GM21390 (cell line): ENCODE data around the gene ACSL1.
"Not testable (repeated sequence)": the region's sequence is repeated elsewhere in the genome, so short reads cannot be mapped to it uniquely, and the experiment has no call there.

Experiments used
- ATAC-seq: cut with Tn5 transposase; IDR thresholded peaks from one replicate; pipeline ENCODE4 v1.9.1; 2021; ENCODE audit not compliant: unreplicated experiment

The ACSL1 gene

DNA sequence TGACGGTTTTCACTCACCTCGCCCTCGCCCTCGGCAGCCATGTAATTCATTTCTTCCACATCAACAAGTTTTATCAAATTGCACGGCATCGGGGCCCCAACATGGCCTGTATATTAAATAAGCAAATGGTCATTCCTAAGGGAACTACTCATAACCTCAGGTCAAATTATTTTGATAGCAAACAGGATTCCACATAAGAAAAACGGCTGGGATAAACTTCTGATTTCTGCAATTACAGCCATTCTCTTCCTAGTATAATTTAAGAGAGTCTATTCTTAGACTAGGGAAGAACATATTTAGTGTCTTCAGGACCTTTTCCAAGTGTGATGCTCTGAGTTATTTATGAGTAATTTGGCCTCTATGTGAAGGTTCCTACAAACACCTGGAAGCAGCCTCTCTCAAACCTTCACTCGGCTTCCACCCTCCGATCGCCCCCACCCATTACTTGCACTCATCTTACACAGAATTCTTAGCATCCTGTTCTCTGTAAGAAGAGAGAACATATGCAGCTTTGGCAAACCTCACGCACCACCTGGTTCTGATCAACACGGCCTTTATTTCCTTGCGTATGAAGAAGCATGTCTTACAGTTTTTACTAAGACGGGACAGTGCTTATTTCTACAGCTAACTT is 62.5 kb downstream of the ACSL1 start:
- ATAC-seq, result no peak

DNA sequence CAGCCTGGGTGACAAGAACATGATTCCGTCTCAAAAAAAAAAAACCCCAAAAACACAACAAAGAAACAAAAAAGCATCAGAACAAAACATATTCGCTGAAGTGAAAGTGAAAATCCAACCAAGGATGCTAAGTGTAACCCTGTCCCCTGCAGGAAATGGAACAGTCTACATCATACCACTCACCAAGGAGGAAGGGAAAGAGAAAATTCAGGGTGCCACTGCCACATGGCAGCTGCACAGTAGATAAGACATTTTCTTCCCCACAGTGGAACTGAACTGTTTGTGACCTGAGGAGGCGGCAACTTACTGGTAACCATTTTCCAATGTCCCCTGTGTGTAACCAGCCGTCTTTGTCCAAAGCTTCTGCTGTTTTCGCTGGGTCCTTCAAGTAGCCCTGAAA is 63.7 kb downstream of the ACSL1 start:
- peak; percentile 92 for ATAC-seq

DNA sequence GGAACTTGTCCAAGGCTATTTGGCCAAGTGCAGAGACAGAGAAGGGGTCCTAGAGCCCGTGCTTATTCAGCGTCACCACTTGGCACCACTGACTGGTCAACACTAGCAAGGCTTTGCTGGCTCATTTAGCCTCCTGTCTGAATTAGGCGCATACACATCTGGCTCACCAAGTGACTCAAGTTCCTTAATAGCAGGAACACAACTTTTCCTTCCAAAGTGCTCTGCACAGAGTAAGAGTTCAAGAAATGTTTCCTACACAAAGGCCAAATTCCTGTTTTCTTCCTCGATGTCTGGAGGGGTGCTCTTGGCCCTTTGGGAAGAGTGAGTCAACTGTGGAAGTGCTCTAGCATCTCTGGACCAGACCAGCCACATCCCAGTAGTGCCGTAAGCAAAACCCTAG is 65.1 kb downstream of the ACSL1 start:
- ATAC-seq, result no peak

DNA sequence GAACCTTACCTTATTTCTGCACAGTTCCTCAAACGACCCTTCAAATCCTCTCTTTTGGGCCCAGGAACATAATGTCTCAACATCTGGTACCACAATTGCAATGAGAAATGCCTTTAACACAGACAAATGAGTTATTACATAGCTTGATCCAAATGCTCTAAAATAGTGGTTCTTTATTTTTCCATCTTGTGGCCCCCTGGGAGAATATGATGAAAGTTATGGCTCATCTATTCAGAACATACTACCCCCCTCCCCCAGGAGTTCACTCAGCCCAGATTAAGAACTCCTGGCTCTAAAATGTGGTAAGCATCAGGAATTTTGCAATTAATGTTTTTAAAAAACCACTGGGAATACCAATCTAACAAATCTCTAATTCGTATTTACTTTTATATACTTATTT is 68.0 kb downstream of the ACSL1 start:
- ATAC-seq, result no peak

DNA sequence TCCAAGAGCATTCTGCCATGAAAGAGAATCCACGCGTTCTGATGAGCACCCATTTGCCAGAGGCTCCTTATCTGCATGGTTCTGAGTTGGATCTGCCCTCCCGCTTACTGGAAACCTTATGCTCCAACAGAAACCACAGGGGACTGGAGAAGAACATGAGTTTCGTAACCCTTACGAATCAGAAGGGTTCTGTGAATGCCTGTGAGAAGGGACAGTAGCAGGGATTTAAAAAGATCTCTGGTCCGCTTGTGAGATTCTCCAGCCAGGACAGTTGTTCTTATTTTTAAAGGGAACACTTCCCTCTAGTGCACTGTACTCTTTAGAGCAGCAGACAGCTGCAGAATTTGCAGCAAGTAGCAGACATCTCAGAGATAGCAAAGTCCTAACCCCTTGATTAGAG is 69.4 kb downstream of the ACSL1 start:
- no peak for ATAC-seq

DNA sequence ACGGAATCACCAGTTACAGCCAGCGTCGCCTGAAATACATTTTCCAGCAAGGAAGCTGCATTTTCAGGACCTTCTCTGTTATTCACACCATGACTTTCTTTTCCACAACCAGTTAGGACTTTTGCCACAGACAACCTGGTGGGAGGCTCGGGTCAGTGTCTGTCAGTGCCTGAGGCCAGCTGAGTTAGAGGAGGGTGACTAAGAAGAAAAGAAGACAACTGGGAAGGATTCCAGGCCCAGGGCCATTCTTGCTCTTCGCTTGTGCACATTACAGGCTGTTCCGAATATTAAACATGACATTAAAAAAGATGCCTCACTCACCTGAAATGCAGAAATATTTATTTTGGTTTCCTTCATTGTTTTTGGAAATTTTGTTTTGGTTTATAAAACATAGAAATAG is 70.5 kb downstream of the ACSL1 start:
- ATAC-seq, result no peak

DNA sequence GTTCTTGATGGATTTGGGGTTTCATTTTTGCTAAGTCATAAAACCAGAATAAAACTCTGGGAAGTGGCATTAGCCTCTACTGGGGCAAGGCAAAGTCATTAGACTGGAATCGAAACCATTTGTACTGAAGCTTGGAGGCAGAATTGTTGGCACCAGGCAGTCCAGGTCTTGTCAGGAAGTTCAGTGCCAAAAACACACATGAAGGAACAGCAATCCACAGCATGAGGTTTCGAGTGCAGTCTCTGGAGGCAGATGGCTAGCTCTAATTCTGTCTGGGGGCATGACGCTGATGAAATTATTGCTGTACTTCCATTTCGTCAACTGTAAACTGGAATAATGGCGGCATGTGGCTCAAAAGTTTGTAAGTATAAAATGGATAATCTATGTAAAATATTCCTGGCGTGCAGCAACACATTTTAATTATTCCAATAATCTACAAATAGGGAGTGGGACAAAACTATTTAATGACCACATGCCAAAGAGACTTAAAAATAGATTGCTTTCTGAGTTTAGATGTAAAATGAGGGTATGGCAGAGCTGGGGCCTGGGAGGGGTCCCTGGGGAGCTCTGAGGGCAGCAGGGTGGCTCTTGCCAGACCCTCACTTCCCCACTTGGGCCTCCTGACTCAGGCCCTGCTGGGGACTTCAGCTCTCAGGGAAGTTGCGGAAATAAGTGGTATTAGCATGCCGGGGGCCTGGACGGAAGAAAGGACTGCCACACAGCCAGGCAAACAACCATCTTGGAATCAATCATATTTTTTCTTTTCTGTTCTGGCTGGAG is 73.1 kb downstream of the ACSL1 start:
- ATAC-seq, result no peak

DNA sequence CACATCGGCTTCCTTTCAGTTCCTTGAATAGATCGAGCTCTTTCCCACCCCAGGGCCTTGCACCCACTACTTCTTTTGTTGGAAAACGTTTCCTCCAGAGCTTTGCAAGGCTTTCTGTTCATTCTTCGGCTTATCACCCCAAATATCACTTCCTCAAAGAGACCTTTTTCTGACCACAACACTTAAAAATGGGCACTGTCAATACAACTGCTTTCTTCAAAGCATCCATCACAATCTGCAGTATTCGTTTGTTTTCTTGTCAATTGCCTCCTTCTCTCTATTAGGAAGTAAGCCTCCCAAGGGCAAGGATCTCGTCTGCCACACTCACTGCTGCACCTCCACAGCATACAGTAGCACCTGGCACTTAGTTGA is 74.2 kb downstream of the ACSL1 start:
- ATAC-seq, result no peak

DNA sequence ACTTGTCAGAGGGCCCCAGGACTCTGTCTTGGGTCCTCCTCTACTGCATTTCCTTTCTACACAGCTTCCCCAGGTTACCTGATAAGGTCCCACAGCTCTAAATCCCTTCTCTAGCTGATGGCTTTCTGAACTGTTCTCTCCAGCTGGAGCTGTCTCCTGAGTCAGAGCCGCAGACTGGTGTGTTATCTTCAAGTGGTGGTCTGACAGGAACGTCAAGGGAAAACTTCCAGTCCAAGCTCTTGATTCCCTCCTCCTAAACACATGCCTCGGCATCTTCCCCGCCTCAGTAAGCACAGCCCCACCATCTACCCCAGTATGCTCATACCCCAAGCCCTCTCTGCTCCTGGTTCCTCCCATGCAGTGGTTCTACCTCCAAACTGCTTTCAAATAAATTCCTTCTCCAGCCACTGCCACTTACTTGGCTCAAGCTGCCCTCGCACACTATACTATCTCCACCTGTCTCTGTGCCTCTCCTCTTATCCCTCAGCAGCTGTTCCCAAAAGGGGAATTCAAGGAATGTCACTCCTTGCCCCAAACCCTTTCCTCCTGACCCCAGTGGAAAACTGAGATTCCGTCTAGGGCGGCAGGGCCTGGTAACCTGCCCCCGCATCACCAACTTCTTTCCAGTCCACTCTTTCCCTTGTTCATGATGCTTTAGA is 74.7 kb downstream of the ACSL1 start:
- no peak for ATAC-seq

DNA sequence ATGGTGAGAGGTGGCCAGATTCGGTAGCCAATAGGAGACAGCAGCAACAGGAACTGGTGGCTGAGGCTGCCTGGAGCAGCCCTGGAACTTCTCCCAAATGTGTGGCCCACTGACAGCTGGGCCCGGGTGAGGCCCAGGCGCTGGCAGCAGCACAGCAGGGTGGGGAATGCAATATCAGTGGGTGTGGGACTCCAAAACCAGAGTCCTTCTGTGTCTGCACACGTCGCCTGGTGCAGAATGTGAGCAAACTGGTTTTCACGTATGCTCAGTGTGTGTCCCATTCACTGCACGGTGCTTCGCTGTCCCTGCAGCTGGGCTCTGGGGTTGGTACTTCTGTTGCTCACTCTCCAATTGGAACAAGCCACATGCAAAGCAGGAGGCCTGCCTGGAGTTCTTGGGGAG is 77.5 kb downstream of the ACSL1 start:
- no peak for ATAC-seq

DNA sequence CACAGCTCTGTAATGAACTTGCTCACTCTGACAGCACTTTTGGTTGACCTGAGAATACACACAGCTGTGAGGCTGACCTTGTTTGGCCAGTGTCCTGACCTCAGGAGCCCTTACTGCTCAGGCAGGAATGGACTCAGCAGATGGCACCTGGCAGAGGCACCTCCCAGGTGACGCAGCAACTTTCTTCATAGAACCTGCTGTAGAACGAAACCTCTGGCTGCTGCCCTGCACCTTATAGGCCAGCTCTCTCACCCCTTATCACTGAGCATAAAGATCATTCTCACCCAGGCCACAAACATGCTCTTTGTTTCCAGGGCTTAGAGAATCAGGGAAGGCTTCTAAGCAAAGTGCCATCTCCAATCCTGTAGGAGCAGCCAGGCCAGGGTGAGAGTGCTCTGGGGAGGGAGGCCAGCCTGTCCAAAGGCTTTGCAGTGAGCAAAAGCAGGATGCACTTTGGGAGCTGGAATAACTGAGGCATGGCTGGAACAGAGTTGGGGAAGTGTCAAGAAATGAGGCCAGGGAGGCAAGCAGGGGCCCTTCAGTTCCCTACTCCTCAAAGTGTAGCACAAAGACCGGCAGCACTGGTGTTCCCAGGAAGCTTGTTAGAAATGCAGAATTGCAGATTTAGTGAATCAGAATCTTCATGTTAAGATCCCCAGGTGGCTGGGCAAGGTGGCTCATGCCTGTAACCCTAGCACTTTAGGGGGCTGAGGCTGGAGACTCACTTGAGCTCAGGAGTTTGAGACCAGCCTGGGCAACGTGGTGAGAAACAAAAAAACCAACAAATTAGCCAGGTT is 78.5 kb downstream of the ACSL1 start:
- no peak for ATAC-seq

DNA sequence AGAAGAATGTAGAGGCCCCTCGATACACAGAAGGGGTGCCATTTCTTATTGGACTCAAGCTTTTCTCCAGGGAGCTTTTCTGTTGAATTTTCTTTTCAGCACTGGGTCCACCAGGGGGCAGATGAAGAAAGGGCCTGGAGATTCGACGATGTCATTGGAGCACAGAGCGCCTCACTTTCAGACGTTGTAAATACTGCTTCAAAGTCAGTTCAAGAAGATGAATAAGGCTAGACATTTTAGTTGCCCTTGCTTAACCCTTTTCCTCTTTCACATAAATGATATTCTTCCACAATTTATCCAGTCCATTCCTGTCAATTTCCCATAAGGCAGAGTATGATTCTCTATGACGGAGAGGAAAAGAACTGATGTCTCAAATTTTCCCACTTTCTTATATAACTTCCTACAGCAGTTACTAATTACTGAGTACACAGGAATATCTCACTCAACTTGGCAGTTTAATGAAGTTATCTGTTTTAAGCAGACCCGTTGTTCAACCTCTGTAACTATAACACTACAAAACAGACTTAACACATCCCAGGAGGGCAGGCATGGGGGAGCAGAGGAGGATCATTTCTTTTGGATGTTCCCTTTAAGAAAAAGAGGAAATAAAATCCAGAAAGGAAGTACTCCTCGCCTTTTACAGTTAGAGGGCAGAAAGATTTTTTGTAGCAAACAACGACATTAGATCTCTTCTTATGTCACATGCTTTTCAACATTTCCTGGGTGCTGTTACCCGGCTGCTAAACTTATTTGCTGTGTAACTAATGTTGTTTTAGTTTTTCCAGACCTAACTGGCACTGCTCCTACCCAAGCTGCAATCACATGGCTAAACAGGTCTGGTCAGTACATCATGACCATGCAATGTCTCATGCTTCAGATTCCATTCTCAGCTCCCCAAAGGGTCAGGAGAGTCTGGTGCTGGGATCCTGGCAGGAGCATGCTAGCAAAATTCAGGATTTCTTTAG is 79.7 kb downstream of the ACSL1 start:
- peak; percentile 75 for ATAC-seq

DNA sequence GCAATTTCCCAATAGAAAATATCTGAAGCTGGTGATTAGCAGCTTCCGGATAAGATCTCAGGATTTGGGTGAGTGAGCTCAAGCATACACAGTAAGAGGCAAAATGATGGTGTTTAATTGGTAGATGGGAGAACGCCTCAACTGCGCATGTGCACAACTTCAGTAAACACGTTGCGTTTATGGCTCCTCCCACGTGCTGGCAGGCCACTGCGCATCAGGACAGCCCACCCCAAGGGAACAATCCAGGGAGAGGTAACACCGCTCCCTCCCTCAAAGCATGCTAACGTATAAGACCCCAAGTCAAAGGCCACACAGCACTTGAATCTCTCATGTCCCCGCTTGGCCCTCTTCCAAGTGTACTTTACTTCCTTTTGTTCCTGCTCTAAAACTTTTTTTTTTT is 81.5 kb downstream of the ACSL1 start:
- ATAC-seq, result no peak

DNA sequence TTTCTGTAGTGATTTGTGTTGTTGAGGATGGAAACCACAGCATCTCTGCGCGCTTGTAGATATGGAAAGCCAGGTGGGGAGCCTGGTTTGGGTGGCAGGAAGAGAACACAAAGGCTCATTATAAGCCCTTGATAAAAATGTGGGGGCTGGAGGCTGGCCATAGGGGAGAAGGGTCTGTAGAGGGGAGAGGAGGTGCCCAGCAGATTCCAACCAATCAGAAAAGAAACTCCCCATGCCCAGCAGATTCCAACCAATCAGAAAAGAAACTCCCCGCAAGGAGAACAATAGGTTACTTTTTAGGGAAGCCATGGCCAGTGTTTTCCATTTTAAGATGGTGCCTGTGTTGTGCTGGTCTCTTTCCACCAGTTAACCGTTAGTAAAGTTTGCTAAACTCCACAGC is 82.1 kb downstream of the ACSL1 start:
- no peak for ATAC-seq

DNA sequence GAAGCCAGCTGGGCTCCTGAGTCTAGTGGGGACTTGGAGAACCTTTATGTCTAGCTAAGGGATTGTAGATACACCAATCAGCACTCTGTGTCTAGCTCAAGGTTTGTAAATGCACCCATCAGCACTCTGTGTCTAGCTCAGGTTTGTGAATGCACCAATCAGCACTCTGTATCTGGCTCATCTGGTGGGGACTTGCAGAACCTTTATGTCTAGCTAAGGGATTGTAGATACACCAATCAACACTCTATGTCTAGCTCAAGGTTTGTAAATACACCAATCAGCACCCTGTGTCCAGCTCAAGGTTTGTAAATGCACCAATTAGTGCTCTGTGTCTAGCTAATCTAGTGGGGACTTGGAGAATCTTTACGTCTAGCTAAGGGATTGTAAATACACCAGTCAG is 84.1 kb downstream of the ACSL1 start:
- not testable (repeated sequence) for ATAC-seq

DNA sequence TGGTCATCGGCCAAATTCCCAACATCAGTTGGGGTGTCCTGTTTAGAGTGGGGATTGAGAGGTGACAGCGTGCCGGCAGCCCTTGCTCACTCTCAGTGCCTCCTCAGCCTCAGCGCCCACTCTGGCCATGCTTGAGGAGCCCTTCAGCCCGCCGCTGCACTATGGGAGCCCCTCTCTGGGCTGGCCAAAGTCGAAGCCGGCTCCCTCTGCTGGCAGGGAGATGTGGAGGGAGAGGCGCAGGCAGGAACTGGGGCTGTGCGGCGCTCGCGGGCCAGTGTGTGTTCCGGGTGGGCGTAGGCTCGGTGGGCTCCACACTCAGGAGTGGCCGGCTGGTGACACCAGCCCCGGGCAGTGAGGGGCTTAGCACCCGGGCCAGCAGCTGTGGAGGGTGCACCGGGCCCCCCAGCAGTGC is 84.8 kb downstream of the ACSL1 start:
- no peak for ATAC-seq

DNA sequence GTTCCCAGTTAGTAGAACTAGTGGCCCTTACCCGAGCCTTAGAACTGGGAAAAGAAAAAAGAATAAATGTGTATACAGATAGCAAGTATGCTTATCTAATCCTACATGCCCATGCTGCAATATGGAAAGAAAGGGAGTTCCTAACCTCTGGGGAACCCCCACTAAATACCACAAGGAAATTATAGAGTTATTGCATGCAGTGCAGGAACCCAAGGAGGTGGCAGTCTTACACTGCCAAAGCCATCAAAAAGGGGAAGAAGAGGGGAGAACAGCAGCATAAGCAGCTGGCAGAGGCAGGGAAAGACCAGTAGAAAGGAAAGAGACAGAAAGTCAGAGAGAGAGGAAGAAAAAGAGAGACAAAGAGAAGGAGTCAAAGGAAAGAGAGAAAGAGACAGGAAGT is 86.2 kb downstream of the ACSL1 start:
- not testable (repeated sequence) for ATAC-seq

DNA sequence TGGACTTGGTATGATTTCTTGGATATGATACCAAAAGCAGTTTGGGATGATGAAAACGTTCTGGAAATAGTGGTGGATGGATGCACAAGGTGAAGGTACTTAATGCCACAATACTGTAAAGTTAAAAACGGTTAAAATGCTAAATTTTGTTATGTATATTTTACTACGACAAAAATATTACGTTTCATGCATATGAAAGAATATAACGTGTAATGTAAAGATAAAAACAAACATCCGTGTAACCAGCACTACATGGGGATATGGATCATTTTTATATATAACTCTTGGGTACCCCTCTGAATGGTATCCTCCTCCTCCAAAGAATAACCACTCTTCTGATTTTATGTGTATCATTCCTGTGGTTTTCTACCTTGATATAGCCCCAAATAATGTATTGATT is 91.0 kb downstream of the ACSL1 start:
- ATAC-seq, result no peak

DNA sequence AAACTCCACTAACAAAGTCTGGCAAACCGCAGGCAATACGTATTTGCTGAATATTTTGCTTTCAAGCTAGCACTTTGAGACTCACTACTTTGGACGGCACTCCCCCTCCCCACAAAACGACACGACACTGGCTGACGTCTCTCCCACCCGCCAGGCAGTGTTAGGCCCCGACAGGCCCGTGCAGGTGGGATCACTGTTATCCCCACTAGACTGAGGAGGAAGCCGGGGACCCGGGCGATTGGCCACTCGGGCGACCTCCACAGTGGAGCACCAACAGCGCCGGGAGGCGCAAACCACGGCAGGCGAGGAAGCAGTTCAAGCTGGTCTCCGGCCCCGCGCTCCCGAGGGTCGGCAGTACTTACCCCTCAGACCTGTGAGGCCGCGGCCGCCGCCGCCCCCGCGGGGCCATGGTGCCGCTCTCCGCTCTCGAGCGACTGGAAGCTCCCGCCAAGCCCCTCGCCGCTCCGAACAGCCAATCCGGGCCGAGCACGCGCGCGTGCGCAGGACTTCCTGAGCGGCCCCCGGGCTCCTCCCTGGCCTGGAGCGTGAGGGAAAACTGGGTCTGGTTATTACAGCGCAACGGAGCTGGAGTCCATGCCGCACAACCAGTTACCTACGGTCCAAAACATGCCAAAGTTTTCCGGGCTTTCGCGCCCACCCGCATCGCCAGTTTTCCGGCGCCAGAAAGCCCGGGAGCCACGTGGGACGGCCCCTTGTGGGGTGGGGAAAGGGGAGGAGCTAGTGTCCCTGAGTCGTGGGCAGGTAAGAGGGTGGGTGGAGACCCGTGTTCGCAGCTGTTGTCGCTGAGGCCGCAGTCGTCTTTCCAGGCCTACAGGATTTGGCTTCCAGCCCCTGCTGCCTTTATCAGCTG is 91.9 kb downstream of the ACSL1 start, which contains the start of gene CENPU:
Gene CENPU (minus strand): TSS at position 443 of the 871 bp plus-strand sequence. CDS start 34 bp downstream, at position 409.
- ATAC-seq, result peak; percentile 88
